LNCaP clone FGC (cell line): ENCODE results near the gene TRIM44.
"Not testable (repeated sequence)": the region's sequence is repeated elsewhere in the genome, so short reads cannot be mapped to it uniquely, and the experiment has no call there.

Experiments
- DNase-seq: peaks from one replicate; pipeline ENCODE4 v3.0.0-alpha.2; 2011; ENCODE audit warnings: low read depth
- H3K4me3 ChIP-seq: 2 replicates; pipeline ENCODE4 v1.5.1; 2011; ENCODE audit warnings: mild to moderate bottlenecking, low read depth, low read length, control low read depth
- TF ChIP-seq, protein P1 (sequence below): IDR thresholded peaks from 2 replicates; pipeline ENCODE4 v1.5.1; 2012; ENCODE audit warnings: mild to moderate bottlenecking; ENCODE audit not compliant: control insufficient read depth, insufficient read depth; ENCODE audit errors: extremely low read depth

TRIM44 gene

DNA sequence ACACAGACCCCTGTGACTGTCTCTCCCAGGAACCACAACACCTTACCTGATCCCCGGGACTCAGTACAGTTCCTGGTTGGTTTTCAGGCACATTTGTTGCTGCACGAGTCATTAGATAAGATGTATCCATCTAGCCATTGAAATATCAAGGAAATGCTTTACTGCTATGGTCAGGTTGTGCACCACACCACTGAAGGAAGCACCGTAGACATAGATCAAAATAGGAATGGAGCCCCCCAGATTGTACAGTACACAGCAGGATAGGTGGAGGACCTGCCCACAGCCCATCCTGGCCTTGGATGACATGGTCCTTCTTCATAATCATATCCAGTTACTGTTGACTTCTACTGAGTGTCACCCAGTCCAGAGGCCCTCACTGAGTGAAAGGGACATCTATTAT lies 195.3 kb downstream of the TRIM44 start:
- no peak for DNase-seq

DNA sequence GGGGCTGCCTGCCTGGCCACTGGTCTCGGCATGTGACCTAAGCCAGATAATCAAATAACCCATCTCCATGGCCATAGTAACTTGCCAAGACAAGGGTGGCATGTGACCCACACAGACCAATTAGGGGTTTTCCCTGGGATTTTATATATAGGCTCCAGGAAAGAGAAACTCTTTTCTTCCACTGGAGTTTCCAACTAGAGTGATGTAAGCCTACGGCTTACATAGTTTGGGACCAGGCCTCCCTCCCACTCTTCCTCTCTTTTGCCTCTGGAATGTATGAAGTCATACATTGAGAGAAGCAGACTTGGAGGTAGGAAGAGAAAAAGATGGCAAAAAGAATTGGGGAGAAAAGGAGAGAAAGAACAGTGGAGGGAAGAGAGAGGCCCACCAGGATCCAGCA lies 196.7 kb downstream of the TRIM44 start:
- DNase-seq = no peak
- TF ChIP-seq, protein P1, sequence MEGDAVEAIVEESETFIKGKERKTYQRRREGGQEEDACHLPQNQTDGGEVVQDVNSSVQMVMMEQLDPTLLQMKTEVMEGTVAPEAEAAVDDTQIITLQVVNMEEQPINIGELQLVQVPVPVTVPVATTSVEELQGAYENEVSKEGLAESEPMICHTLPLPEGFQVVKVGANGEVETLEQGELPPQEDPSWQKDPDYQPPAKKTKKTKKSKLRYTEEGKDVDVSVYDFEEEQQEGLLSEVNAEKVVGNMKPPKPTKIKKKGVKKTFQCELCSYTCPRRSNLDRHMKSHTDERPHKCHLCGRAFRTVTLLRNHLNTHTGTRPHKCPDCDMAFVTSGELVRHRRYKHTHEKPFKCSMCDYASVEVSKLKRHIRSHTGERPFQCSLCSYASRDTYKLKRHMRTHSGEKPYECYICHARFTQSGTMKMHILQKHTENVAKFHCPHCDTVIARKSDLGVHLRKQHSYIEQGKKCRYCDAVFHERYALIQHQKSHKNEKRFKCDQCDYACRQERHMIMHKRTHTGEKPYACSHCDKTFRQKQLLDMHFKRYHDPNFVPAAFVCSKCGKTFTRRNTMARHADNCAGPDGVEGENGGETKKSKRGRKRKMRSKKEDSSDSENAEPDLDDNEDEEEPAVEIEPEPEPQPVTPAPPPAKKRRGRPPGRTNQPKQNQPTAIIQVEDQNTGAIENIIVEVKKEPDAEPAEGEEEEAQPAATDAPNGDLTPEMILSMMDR = no peak
- H3K4me3 ChIP-seq = no peak overlapping the region

More for the DNA sequence above, 195.3 kb downstream of the TRIM44 start:
- H3K4me3 ChIP-seq = no peak overlapping the region
- TF ChIP-seq, protein P1 = no peak

DNA sequence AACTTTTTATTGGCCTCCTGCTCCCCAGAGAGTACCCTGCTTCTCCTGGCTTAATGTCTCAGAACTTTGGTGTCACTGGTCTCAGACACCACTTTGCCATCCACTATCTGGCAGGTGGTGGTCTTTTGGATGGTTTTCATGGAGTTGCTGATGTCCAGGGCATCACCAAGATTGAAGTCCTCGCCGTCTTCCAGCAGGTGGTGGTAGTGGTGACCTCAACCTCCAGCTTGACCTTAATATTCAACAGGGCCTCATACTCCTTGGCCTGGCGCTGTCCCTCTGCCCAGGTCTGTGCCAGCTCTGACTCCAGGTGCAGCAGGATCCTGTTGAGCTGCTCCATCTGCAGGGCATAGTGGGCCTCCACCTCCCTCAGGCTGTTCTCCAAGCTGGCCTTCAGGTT lies 197.6 kb downstream of the TRIM44 start:
- DNase-seq, H3K4me3 ChIP-seq: not testable (repeated sequence)

DNA sequence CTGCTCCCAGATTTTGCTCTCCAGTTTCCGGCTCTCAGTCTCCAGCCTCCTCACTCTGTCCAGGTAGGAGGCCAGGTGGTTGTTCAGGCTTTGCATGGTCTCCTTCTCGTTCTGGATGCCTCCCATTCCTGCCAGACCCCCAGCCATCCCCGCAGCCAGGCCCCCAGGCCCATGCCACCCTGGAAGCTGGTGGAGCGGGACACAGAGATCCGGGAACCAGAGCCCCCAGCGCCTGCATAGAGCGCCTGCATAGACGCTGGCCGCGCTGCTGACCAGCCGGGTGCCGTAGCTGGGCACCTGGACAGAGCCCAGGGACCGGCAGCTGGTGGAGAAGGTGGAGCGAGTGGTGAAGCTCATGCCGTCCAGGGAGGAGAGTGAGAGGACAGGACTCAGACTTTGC lies 198.6 kb downstream of the TRIM44 start:
- TF ChIP-seq, protein P1 = no peak
- no peak for DNase-seq
- H3K4me3 ChIP-seq = no peak overlapping the region

DNA sequence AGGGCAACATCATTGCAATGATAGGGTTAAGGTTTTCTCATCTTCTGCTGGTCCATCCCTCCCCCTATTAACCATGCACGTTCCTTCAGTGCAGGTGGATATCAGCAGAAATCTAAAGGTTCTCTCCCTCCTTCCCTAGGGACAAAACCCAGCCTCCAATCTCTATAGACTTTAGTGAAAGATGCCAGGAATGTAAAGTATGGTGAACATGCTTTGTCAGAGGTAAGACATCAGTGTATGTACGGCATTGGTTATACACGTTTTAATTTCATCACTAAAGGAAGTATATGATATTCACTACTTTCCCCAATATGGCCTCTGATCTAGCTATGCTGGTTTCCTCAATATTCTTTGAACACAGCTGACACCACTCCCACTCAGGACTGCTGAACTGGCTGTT lies 200.1 kb downstream of the TRIM44 start:
- no peak for DNase-seq
- TF ChIP-seq, protein P1 = no peak

DNA sequence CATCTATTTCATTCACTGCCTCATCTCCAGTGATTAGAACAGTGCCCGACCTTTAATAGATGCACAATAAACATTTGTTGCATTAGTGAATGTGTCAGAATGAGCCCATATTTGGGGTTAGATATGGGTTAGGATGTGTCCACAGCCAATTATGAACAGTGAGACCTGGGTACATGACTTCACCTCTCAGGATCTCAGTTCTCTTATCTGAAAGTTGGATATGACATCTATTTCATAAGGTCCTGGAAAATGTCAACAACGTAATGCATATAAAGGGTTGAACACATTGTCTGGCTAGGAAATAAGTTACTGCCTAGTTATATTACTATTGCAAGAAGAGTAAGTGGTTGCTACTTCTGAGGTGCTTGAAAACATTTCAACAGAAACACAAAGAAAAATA lies 201.6 kb downstream of the TRIM44 start:
- TF ChIP-seq, protein P1 = no peak
- DNase-seq = no peak
- no peak overlapping the region for H3K4me3 ChIP-seq

More for the DNA sequence above, 200.1 kb downstream of the TRIM44 start:
- no peak overlapping the region for H3K4me3 ChIP-seq

DNA sequence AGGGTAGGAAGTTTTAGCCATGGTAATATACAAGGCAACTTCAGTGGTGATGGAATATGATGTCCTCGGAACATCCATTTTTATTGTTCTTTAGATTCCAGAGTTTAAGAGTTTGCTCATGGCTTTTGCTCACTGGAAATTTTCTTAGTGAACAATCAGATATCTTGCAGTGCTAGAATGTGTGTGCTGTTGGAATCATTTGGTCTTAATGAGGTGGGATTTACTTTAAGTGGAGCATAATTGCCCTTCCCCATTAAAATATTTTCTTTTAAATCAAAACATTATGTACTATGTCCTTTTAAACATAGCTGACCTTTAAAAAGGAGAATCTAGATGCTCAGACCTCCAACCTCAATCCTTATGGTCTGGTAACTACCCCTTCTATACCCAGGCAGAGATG lies 204.0 kb downstream of the TRIM44 start:
- H3K4me3 ChIP-seq = no peak overlapping the region
- TF ChIP-seq, protein P1 = no peak
- no peak for DNase-seq
